Diencephalon (tissue), 1 donor: ENCODE data around the gene RXRA. TPM values are rescaled to one million over a fixed set of nuclear protein-coding genes. Genes with fewer than 3 reads are reported as not detected.

Source experiments
- small RNA-seq: library from RNA; depleted of rRNA; stranded (forward); fragments of <200 nt; gene quantifications from one replicate; pipeline ENCODE3, GENCODE V24; 2014
- total RNA-seq: library from RNA; depleted of rRNA; stranded (reverse); fragments of >200 nt; gene quantifications from one replicate; pipeline ENCODE4 v1.2.3, GENCODE V29; 2014

Gene RXRA
- 8.5 TPM for total RNA-seq

DNA sequence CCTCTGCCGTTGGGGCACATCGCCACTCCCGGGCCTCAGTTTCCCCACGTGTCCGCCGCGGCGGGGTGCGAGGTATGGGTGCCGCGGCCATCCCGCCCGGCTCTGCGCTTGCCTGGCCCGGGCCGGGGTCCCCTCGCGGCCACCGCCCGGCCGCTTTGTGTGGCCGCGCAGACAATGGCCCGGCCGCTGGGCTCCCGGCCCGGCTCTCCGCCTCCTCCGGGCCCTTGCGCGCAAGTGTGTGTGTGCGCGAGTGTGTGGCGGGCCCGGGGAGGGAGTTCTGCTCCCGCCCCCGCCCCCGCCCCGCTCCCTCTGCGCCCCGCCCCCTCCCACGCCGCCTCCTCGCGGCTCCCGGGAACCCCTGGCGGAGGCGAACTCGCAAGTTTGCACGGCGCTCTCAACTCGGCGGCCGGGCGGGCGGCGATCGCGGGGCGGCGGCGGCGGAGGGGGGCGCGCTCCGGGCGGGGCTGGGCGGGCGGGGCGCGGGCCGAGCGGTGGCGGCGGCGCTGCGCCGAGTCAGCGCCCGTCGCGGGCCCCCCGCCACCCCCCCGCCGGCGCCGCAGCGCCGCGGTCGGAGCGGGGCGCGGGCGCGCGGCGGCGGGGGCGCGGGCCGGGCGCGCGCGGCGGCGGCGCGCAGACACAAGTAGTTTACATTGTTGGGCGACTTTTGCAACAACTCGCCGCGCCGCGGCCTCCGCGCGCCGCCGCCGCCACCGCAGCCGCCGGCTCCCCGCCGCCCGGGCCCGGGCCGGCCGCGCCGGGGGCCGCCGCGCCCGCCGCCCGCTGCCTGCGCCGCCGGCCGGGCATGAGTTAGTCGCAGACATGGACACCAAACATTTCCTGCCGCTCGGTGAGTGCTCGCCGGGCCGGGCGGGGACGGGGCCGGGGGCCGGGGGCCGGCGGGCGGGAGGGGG is at the start of gene RXRA:
TSS of gene RXRA (plus strand) at position 643 of the 911 bp plus-strand sequence. CDS start at position 820, 177 bp downstream.

Small RNAs within 50 kb of the gene (small RNA-seq; reads per million reads assigned to genes)
- gene MIR4669, result not detected

Other genes starting within 250 kb of the RXRA start
- 25.6 TPM for gene WDR5, start 190.4 kb upstream of the RXRA start, total RNA-seq
- gene RNU6ATAC, start 161.9 kb upstream of the RXRA start, total RNA-seq, result not detected